NCI-H187 (cell line): ENCODE data around the gene INO80B.
"Not testable (repeated sequence)": the region's sequence is repeated elsewhere in the genome, so short reads cannot be mapped to it uniquely, and the experiment has no call there.

ENCODE experiments used
- DNase-seq, 2 experiments: peaks; one replicate each; lab custom pipeline; 2025; lab: John Stamatoyannopoulos, UW

The INO80B gene

DNA sequence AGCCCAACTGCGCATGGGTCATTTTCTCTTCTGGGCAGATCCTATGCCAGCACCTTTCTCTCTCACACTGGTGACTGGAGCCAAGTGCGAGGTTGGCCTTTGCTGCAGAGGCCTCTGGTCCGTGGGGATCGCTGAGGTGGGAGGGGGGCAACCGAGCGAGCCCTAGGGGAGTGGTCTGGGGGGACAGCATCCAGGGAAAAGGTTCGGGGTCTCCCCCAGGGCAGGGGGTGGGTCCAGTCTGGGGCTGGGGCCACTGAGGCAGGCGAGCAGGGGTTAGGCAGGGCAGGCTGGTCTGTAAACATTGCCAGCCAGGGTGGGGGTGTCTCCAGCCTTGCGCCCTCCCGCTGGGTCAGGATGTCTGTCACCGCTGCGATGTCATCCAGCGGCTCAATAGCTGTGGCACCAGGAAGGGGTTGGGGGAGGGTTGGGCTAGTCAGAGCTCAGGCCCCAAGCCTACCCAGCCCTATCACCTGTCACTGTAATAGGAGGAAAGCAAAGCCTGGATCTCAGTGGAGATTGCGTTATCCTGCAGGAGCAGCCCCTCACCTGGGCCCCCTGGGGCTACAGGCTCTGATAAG lies 28.6 kb upstream of the INO80B start:
- no peak for DNase-seq

DNA sequence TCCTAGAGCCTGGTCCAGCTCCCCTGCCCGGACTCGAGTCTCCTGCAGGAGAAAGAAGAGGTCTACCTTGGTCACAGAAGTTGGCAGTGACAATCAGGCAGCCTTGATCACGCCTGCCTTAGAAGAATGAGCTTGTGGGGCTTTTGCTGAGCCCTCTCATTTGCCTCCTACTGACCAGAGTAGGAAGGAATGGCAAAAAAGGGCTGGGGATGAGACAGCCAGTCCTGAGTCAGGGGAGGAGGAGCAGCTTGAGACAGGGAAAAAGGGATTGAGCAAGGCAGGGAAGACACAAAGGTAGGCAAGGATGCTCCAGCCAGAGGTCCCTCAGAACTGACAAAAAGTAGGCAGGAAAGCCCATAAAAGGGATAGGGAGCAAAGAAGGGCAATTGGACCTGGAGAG lies 27.3 kb upstream of the INO80B start:
- no peak for DNase-seq

DNA sequence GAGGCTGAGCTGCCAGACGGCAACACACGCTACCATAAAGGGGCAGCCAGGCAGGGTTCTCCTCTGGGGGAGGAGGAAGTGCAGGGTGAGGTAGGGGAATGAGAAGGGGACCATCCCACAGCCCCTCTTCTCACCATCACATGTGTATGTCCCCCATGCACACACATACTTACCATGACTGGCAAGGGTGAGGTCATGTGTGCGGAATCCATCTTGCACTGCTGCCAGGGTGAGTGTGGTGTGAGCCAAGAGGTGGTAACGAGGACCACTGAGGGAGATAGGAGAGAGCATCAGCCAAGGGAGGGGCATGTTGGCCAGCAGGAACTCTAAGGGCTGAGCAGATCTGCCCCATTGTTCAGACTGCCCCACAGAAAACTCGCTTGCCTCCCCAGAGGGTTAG lies 26.2 kb upstream of the INO80B start:
- no peak for DNase-seq

DNA sequence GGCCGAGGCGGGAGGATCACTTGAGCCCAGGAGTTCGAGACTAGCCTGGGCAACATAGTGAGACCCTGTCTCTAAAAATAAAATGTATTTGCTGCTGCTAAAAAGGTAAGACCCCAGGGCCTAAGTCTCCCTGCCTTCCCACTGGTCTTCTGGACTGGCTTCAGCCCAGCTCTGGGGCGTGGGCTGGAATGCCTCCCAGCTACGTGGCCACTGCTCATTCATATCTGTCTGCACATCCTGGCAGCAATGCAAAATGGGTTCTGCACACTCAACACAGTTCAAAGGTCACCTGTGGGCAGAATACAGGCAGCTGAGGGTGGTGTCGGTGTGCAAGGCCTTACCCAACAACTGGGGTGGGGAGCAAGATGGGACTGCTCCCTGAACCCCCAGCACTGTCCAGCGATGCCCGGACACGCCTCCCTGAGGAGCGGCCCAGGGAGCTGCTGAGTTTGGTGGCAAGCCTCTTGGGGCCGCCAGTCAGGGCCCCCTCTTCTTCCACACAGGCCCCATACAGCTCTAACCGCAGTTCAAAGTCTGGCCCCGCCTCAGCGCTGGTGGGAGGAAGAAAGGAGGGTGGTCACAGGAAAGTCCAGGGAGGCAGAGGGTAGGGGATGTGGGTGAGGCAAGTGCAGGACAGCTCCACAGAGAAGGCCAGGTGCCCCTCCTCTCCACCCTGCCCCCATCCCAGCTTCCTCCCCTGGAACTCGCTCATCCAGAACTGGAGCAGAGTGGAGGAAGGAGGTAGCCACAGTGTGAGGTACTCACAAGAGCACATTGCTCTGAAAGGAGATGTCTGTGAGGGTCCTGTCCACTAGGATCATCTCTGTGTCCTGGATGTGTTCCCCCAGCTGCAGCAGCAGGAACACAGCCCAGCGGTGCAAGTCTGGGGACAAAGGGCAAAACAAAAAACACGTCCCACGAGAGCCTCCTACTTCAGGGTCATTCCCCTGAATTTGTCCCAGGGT lies 25.1 kb upstream of the INO80B start:
- DNase-seq: no peak

DNA sequence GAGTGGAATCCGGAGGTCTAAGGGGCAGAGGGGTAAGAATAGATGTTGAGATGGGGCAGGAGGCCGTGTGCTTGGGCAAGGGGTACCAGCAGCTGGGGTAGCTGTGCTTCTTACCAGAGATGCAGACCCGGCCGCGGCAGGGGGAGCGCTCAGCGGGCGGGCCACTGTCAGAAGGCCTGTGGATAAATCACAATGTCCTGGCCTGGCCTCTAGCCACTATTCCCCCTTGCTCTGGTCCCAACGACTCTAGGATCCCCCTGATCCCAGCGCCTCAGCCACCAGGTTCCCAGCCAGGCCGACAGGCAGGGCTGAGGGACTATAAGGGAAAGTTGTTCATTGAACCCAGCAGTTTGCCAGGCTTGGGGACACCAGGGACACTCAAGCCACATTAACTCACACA lies 24.4 kb upstream of the INO80B start:
- no peak for DNase-seq

DNA sequence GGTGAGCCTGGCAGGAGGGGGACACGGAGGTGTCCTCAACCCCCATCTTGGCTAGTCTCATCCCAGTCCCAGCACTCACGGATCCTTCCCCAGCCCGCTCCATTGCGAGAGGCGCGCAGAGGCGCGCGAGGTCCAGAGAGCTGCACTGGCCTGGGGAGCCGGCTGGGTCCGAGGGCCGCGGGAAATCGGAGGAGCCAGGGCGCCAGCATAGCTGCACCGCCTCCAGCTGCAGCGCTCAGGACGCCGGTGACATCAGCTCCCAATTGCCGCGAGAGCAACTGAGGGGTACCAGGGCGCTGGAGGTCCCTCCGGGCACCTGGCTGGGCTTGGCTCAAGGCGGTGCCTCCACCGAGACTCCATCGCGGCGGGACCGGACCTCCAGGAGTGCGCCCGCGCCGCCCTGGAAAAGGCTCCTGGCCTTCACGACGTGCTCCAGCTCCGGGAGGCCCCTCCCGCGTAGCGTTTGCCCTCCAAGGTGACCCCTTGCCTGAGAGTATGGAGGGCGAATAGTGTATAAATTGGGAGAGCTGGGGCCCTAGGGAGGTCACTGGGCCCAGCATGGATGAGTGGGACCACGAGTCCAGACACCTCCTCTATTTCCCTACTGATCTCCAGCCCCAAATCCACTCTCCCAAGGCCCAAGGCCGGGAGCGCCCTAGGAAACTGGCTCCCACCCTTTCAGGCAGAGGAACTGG lies 18.6 kb upstream of the INO80B start:
- no peak for DNase-seq

DNA sequence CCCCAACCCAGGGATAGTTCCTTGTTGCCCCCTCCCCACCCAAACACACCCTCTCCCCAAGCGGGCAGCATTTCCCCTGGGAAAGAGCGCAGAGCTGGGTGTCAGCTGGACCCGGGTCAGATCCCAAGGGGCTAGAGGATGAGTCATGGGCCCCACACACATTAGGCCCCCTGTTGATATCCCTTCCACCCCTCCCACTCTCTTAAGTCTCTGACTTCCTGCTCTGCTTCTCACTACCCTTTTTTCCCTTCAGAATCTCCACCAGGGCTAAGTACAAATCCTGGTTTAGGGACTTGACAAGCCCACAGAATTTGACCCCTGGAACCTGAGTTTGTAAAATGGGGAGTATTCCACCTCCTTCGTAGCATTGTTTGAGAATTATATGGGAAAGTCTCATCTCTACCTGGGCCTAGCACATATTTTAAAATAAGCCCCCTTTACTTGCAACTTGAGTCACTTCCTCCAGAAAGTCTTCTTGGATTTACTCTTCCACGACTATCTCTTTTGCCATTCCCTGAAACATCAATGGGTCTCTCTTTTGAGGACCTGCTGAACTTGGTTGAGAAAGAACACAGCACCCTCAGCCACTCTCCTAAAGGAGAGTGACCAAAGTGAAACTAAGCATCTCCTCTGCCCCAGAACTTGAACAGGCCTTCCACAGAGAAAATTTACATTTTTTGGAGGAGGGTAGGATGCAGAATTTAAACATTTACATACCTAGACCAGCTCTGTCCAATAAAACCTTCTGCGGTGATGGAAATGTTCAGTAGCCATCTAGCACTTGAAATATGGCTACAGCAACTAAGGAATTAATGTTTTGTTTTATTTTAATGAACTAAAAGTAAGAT lies 17.8 kb upstream of the INO80B start:
- DNase-seq: no peak

DNA sequence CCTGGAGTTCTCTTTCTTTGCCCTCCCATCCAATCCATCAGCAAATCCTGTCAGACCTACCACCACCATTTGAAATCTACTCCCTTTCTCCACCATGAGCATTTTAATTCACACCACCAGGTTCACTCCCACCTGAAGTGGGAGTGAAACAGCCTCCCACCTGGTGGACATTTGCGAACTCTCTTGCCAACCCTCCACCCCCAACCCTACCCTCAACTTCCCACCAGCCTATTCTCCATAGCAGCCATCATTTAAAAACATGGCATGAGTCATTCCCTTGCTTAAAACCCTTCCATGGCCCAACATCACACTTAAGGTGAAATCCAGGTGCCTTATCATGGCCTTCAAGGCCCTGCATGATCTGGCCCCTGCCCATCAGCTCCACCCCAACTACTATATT lies 16.6 kb upstream of the INO80B start:
- DNase-seq: no peak

DNA sequence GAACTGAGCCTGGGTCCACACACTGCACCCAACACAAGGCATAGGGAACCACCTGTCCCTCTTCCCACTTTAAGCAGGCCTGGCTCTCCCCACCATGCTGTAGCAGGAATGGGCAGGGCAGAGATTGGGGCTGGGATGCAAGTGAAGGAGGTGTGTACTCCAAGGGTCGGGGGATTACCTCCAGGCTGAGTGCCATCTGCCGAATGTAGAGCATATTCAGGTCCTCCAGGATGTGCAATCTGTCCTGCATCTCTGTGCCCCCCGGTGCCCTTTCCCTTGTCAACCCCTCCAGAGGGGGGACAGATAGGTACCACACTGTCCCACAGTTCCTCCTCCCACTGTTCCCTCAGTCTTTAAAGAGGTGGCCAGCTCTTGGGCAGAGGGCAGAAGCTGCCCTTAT lies 15.5 kb upstream of the INO80B start:
- DNase-seq: no peak

DNA sequence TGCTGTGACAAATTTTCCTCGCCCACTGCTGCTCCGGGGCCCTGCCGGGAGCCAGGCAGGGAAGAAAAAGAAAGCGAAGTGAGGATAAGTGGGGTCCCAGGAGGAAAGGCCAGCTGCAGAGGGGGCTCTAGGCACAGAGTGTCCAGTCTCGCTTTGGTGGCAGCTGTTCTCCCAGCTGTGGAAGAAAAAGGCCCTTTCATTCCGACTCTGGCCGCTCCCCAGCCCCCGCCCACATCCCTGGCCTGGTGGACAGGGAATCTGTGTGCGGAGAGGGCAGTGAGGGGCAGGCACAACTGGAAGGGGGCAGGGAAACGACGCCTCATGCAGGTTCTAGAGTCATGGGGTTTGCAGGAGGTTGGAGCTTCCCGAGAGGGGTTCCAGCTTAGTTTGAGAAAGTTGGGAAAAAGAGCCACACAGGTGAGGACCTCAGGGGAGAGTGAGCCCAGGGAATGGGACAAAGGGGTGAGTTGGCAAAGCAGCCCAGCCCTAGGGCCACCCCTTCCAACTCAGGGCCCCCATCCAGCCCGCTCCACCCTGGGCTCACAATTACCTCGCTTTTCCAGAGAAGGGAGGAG lies 15.0 kb upstream of the INO80B start:
- no peak for DNase-seq

DNA sequence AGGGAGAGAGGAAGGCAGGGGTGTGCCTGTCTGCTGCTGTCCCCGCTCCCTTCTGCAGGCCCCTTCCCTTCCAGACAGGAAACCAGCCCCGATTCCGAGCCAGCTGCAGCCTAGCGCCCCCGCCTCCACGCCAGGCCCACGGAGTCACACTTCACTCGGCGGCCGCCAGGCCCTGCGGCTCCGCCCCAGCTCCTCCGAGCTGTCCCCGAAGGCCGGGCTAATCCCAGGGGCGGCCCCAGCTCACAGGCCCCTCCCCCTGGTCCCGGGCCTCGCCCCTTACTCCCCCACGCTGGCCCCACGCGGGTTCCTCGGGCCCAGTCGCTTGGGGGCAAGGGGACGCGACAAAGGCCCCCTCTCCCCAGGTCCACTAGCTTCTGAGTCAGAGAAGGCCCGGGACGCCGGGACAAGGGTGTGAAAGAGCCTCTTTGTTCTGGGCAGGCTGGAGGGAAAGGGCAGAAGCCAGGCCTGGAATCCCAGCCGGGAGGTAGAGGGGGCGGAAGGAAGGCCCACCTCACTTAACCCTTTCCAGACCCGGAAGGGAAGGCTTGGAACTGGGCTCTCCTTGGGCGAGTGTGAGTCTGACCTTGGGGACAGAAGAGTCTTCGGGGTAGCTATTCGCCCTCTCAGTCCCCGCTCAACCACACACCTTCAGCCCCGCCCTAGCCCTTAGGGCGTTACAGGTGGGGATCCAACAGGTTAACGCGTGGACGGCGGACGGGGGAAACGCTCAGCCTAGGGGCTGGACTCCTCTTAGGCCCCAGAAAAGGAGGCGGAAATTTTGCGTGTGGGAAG lies 14.3 kb upstream of the INO80B start:
- DNase-seq: no peak

DNA sequence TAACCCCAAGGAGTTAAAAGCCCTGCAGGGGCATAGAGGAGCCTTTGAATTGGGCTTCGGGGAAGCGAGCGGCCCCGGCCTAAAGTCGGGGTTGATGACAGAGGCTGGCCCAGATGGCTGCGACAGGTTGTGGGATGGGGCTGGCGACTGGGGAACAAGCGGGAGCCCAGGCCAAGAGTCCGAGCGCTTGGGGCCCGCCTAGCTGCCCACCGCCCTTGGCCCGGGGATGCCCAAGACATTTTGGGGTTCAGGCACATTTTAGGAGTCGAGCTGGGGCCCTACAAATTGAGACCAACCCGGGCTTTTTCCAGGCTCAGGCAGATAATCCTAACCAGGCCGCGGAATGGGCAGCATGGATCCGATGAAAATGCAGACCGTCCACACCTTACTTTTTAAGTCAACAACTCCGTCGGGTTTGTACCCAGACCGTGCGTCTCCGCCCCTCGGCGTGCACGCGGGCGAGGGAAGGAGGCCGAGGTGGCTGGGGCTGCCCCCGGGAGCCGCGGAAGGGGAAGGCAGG lies 13.7 kb upstream of the INO80B start:
- DNase-seq: no peak

DNA sequence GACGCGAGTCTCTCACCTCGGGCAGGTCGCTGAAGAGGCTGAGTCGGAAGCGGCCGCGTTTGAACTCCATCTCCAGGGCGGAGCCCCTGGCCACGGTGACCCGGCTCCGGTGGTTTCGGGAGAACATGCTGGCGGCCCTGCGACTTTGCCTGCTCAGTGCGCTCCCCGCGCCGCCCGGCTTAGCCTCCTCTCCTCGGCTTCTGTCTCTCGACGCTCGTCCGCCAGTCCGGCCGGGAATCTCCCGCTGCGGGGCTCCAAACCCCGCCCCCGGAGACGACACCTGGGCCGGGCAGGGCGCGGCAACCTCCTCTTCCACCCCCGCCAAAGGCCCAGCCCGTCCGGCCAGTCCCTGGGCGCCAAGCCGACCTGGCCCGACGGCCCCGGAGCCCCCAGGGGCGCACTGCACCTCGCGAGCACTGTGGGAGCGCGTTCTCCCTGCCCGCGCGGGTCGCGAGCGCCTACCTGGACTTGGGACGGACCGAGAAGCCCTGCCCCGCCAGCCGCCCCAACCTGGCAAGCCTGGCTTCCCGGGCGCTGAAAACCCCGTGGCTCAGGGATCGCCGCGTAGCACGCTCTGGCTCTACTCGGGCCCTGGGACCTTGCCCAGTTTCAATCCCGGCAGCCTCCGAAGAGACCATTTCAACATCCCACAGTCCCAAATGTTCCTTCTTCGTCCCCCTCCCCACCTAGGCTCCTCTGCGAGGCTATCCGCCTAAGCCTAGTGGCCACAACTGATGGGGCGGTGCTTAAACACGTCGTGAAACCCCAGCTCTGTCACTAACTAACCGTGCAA lies 13.0 kb upstream of the INO80B start, which contains the start of gene RTKN:
TSS of gene RTKN (minus strand) at position 248 of the 793 bp plus-strand sequence. CDS start at position 127, 121 bp downstream.
- DNase-seq: no peak

DNA sequence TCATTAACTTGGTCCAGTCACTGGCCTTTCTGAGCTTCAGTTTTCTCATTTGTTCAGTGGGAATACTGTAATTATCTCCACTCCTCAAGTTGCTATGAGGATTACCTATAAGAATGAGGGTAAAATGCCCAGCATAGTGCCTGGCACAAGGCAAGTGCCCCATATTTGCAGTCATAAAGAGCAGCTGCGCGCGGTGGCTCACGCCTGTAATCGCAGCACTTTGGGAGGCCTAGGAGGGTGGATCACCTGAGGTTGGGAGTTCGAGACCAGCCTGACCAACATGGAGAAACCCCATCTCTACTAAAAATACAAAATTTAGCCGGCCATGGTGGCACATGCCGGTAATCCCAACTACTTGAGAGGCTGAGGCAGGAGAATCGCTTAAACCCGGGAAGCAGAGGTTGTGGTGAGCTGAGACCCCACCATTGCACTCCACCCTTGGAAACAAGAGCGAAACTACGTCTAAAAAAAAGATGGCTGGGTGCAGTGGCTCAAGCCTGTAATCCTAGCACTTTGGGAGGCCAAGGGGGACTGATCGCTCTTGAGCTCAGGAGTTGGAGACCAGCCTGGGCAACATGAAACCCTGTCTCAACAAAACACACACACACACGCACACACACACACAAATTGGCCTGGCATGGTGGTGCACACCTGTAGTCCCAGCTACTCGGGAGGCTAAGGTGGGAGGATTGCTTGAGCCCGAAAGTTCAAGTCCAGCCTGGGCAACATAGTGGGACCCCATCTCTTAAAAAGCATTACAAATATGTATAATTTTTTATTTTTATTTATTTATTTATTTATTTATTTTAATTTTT lies 12.2 kb upstream of the INO80B start:
- not testable (repeated sequence) for DNase-seq

DNA sequence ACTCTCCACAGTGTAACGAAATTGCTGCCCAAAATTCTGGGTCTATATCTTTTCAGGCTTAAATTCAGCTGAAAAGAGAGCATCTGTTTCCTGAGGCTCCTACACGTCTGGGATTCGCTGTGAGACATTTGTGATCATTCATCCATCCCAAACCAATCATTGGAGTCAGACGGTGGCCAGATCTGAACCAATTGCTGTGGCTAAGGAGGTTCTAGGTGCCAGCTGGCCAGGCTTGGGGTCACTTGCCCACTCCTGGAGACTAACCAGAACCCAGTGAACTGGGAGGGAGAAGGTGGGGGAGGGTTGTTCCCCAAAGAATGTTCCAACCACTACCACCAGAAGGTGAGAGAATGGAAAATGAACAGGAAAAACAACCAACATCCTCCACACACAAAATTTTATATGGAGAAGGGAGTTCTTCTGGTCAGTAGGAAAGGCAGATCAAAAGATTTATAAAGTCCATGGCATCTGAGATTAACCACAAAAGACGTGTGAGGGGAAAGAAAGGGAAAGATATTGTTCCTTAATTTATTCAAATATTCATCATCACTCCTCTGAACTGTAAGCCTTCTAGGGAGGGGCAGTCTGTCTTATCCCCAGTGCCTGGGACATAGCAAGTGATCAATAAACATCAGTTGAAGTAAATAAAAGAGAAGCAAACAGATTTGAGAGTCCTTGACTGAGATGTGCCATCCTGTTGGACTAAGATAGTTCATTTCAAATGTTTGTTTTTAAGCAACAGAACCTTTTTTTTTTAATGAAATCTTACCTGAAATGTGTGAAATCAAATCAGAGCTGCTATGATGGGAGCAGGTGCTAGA lies 10.2 kb upstream of the INO80B start:
- no peak for DNase-seq

DNA sequence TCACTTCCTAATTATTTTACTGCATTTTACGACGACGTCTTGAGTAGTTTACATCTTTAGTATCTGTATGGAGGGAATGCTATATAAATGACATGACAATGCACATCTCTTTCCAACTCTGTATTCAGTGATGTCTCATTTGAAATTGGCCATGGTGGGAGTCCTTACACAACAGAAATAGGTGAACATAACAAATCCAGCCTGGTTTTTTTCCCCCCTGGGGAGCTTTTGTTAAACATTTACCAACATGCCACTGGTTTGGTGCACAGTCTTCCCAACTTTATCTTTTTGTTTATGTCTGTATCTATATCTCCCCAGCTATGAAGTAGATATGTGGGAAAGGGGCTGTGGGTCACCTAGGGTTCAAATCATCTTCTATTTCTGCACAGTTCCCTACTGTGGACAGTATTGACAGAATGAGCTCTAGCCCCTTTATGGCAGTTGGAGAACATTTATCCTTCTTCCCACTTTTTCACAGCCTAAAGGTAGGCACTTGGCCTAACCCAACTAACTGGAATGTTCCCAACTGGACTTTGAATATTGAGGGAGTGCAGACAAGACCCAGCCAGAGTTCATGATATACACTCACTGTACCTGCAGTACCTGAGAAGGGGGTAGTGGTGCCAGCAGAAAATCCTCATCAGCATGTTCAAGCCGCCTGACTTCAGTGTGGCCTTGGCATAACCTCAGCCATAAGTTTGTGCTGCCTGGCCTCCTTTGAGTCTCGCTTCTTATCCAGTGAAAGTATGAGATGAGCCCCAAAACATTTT lies 7.5 kb upstream of the INO80B start:
- DNase-seq: no peak

DNA sequence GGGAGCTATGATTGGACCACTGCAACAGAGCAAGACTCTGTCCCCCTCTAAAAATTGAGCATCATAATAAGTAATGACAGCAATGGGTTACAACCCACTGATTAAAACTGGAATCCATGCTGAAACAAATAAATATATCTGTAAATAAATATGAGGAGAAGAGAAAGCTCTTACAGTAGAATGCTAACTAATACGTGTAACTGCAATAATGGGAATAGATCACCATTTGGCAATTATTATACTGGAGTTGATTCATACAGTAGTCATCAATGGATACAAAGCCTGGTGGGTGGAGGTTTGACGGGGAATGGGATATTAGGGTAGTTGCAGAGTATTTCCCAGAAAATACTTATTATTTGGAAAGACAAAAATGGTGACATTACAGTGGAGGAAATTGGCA lies 6.1 kb upstream of the INO80B start:
- DNase-seq: no peak
